HepG2 (cell line): ENCODE measurements around the gene PCBP4. TPM values are rescaled to one million over a fixed set of nuclear protein-coding genes. Genes with fewer than 3 reads are reported as not detected.
A peak's percentile ranks its signal among the peaks of the same experiment; 100 is the strongest.

Experiments
- ARNT2 ChIP-seq: sonication (generic); formaldehyde crosslinking; IDR thresholded peaks from 2 replicates; pipeline ENCODE4 v1.8.0; 2022; ENCODE audit warnings: mild to moderate bottlenecking, low read depth, missing genetic modification reagents, moderate library complexity
- ATF7 ChIP-seq, 2 experiments: fragments of 450-650 bp in 1 of 2; sonication (generic) in 1 of 2; formaldehyde crosslinking in 1 of 2; IDR thresholded peaks; 2 replicates each; pipeline versions ENCODE4 v1.4.0 to v1.6.1; 2016 to 2020; ENCODE audit warnings: antibody characterized with exemption in 1 of 2, mild to moderate bottlenecking in 1 of 2, missing genetic modification reagents in 1 of 2
- CEBPG ChIP-seq: IDR thresholded peaks from 2 replicates; pipeline ENCODE4 v1.6.1; 2016
- HIVEP1 ChIP-seq: sonication (generic); formaldehyde crosslinking; IDR thresholded peaks from 2 replicates; pipeline ENCODE4 v1.4.0; 2020; ENCODE audit warnings: mild to moderate bottlenecking, missing genetic modification reagents
- ISX ChIP-seq: sonication (generic); formaldehyde crosslinking; conservative IDR thresholded peaks from 2 replicates; pipeline ENCODE4 v1.5.0; 2020; ENCODE audit warnings: missing genetic modification reagents
- NAIF1 ChIP-seq: sonication (generic); formaldehyde crosslinking; IDR thresholded peaks from 2 replicates; pipeline ENCODE4 v1.5.0; 2020; ENCODE audit warnings: mild to moderate bottlenecking, missing genetic modification reagents, borderline replicate concordance
- RBM39 ChIP-seq: fragments of 200-400 bp; formaldehyde crosslinking; IDR thresholded peaks from one replicate; pipeline ENCODE4 v1.6.1; 2018; ENCODE audit warnings: antibody characterized with exemption, mild to moderate bottlenecking, low read depth, low read length; ENCODE audit not compliant: poor library complexity, severe bottlenecking
- SIN3A ChIP-seq: IDR thresholded peaks from 2 replicates; pipeline ENCODE4 v1.6.1; 2011; ENCODE audit warnings: low read depth, mild to moderate bottlenecking, control low read depth, low read length, borderline replicate concordance
- SP2 ChIP-seq: sonication (generic); formaldehyde crosslinking; IDR thresholded peaks from 2 replicates; pipeline ENCODE4 v1.5.1; 2020; ENCODE audit warnings: mild to moderate bottlenecking, missing genetic modification reagents
- YEATS4 ChIP-seq: sonication (generic); formaldehyde crosslinking; IDR thresholded peaks from 2 replicates; pipeline ENCODE4 v1.4.0; 2020; ENCODE audit warnings: missing genetic modification reagents, borderline replicate concordance
- ZFP90 ChIP-seq: sonication (generic); formaldehyde crosslinking; IDR thresholded peaks from 2 replicates; pipeline ENCODE4 v1.8.0; 2022; ENCODE audit warnings: missing genetic modification reagents, mild to moderate bottlenecking, inconsistent platforms, borderline replicate concordance
- ZKSCAN8 ChIP-seq: IDR thresholded peaks from 2 replicates; pipeline ENCODE4 v1.6.1; 2016; ENCODE audit warnings: borderline replicate concordance, missing genetic modification reagents, missing compliant biosample characterization
- ZNF235 ChIP-seq: sonication (generic); formaldehyde crosslinking; IDR thresholded peaks from 2 replicates; pipeline ENCODE4 v1.8.1; 2023; ENCODE audit warnings: mild to moderate bottlenecking, missing genetic modification reagents, borderline replicate concordance
- ZNF350 ChIP-seq: sonication (generic); formaldehyde crosslinking; IDR thresholded peaks from 2 replicates; pipeline ENCODE4 v1.4.0; 2020; ENCODE audit warnings: mild to moderate bottlenecking, low read depth, missing genetic modification reagents, borderline replicate concordance
- ZNF430 ChIP-seq: sonication (generic); formaldehyde crosslinking; IDR thresholded peaks from 2 replicates; pipeline ENCODE4 v1.9.0; 2021; ENCODE audit warnings: mild to moderate bottlenecking, missing genetic modification reagents
- ZNF558 ChIP-seq: sonication (generic); formaldehyde crosslinking; IDR thresholded peaks from 2 replicates; pipeline ENCODE4 v1.9.0; 2022; ENCODE audit warnings: mild to moderate bottlenecking, missing genetic modification reagents, borderline replicate concordance
- ZNF703 ChIP-seq: sonication (generic); formaldehyde crosslinking; IDR thresholded peaks from 2 replicates; pipeline ENCODE4 v1.5.1; 2020; ENCODE audit warnings: missing genetic modification reagents, mild to moderate bottlenecking, moderate library complexity, borderline replicate concordance
- ZSCAN20 ChIP-seq: sonication (generic); formaldehyde crosslinking; IDR thresholded peaks from 2 replicates; pipeline ENCODE4 v1.4.0; 2020; ENCODE audit warnings: missing genetic modification reagents, mild to moderate bottlenecking, borderline replicate concordance
- polyA plus RNA-seq, 8 experiments: library from polyadenylated mRNA; depleted of rRNA in 3 of 8; stranded (reverse) in 7 of 8; unstranded in 1 of 8; fragments of >200 nt; fragmentation: Illumina TruSeq in 4 of 8; extraction: Trizol in 4 of 8; gene quantifications; 2 replicates each; pipeline versions ENCODE4 v1.2.1 to v1.2.3, GENCODE V29; 2011 to 2016; ENCODE audit warnings: low read depth in 4 of 8, missing spikeins in 1 of 8, mixed read lengths in 1 of 8; ENCODE audit not compliant: insufficient read depth in 1 of 8
- total RNA-seq, 5 experiments: library from RNA; depleted of rRNA; stranded (reverse); fragments of >200 nt; fragmentation: Illumina TruSeq; extraction: Trizol; gene quantifications; 2 replicates each; pipeline ENCODE4 v1.2.3, GENCODE V29; 2016; ENCODE audit warnings: low read depth in 1 of 5
- TF ChIP-seq, protein P1 (sequence below): sonication (generic); formaldehyde crosslinking; IDR thresholded peaks from 2 replicates; pipeline ENCODE4 v1.5.0; 2020; ENCODE audit warnings: missing genetic modification reagents, mild to moderate bottlenecking, borderline replicate concordance
- TF ChIP-seq, protein P2 (sequence below): sonication (generic); formaldehyde crosslinking; IDR thresholded peaks from 2 replicates; pipeline ENCODE4 v1.9.0; 2022; ENCODE audit warnings: missing genetic modification reagents, mild to moderate bottlenecking, borderline replicate concordance
- TF ChIP-seq, protein P3 (sequence below): IDR thresholded peaks from 2 replicates; pipeline ENCODE4 v1.6.1; 2016; ENCODE audit warnings: low read depth, borderline replicate concordance
- TF ChIP-seq, protein P4 (sequence below): sonication (generic); formaldehyde crosslinking; IDR thresholded peaks from 2 replicates; pipeline ENCODE4 v1.5.0; 2020; ENCODE audit warnings: missing genetic modification reagents
- TF ChIP-seq, protein P5 (sequence below): IDR thresholded peaks from 2 replicates; pipeline ENCODE4 v1.6.1; 2016

The PCBP4 gene
- total and polyA plus RNA-seq, 2 of the 13 experiments (the other 11 are each of a cell fraction or from before 2014, with no cell fraction given) = 36.8 to 51.3 TPM

DNA sequence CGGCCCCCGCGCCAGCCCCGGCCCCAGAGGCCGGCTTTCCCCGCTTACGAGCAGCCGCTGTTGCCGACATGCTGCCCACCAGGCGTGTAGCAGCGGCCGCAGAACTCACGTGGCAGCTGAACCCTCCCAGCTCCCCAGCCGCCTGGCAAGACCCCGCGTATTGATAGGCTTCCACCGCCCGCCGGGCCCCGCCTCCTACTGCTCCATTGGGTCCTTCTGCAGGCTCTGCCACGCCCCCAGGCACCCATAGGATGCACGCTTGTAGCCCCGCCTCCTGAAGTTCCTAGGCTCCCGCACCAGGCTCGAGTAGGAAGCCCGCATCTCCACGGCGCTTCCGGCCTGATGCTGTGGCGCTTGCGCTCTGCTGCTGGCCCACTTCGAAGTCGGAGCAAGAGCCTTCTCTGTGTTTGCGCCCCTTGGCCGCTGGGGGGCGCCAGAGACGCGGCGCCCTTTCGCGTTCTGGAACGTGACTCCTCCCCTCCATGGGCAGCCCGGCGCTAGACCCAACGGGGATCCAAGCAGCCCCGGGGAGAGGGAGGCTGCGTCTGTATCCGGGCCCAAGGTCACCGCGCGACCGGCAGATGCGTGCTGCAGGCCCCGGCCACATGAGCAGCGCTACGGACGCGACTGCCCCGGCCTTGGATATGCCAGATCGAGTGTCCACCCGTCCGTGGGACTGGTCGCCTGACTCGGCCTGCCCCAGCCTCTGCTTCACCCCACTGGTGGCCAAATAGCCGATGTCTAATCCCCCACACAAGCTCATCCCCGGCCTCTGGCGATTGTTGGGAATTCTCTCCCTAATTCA is 25.3 kb downstream of the PCBP4 start, which contains the start of the genes PARP3 and RRP9 (continued):
- peak; percentile 95 for TF ChIP-seq ARNT2 (CRISPR knock-in tag)
- TF ChIP-seq RBM39 = peak; percentile 69
- peak; percentile 88 for TF ChIP-seq SP2
- TF ChIP-seq ATF7 (IDR thresholded peaks at IDR 0.05) = no peak
- 0 out of 2 replicates have a peak, but pooled peaks have one; percentile 34 for TF ChIP-seq ATF7 (CRISPR knock-in tag; IDR thresholded peaks at IDR 0.05)
- TF ChIP-seq ZNF235 (CRISPR knock-in tag) = peak; percentile 47; the same call in 1 of the 2 replicates
- TF ChIP-seq ISX (CRISPR knock-in tag) = no peak
- peak; percentile 72; the same call in 1 of the 2 replicates for TF ChIP-seq ZNF558 (CRISPR knock-in tag)
- TF ChIP-seq NAIF1 (CRISPR knock-in tag) = peak; percentile 61; the same call in 1 of the 2 replicates
- TF ChIP-seq ZNF430 (CRISPR knock-in tag) = peak; percentile 84; the same call in 1 of the 2 replicates
- TF ChIP-seq ZKSCAN8 (CRISPR knock-in tag) = peak; percentile 72; the same call in 1 of the 2 replicates
- TF ChIP-seq, protein P1, sequence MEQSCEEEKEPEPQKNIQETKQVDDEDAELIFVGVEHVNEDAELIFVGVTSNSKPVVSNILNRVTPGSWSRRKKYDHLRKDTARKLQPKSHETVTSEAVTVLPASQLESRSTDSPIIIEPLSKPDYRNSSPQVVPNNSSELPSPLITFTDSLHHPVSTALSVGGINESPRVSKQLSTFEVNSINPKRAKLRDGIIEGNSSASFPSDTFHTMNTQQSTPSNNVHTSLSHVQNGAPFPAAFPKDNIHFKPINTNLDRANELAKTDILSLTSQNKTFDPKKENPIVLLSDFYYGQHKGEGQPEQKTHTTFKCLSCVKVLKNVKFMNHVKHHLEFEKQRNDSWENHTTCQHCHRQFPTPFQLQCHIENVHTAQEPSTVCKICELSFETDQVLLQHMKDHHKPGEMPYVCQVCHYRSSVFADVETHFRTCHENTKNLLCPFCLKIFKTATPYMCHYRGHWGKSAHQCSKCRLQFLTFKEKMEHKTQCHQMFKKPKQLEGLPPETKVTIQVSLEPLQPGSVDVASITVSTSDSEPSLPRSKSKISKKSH = no peak; the same call in 1 of the 2 replicates
- TF ChIP-seq ZNF350 (CRISPR knock-in tag) = peak; percentile 96
- TF ChIP-seq, protein P2, sequence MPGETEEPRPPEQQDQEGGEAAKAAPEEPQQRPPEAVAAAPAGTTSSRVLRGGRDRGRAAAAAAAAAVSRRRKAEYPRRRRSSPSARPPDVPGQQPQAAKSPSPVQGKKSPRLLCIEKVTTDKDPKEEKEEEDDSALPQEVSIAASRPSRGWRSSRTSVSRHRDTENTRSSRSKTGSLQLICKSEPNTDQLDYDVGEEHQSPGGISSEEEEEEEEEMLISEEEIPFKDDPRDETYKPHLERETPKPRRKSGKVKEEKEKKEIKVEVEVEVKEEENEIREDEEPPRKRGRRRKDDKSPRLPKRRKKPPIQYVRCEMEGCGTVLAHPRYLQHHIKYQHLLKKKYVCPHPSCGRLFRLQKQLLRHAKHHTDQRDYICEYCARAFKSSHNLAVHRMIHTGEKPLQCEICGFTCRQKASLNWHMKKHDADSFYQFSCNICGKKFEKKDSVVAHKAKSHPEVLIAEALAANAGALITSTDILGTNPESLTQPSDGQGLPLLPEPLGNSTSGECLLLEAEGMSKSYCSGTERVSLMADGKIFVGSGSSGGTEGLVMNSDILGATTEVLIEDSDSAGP = peak; percentile 93
- TF ChIP-seq HIVEP1 (CRISPR knock-in tag) = peak; percentile 87
- TF ChIP-seq CEBPG (CRISPR knock-in tag) = peak; percentile 25
- TF ChIP-seq, protein P3, sequence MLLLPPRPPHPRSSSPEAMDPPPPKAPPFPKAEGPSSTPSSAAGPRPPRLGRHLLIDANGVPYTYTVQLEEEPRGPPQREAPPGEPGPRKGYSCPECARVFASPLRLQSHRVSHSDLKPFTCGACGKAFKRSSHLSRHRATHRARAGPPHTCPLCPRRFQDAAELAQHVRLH (CRISPR knock-in tag) = peak; percentile 91; the same call in 1 of the 2 replicates
- TF ChIP-seq, protein P4, sequence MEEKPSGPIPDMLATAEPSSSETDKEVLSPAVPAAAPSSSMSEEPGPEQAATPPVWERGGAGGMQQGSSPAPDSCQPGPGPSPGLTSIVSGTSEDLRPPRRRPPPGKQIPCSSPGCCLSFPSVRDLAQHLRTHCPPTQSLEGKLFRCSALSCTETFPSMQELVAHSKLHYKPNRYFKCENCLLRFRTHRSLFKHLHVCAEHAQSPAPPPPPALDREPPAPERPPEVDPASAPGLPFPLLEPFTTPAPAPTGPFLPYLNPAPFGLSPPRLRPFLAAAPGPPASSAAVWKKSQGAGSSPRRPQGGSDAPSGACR (CRISPR knock-in tag) = 0 out of 2 replicates have a peak, but pooled peaks have one; percentile 22
- TF ChIP-seq ZNF703 (CRISPR knock-in tag) = no peak; the same call in 1 of the 2 replicates
- no peak for TF ChIP-seq ZSCAN20
- TF ChIP-seq, protein P5, sequence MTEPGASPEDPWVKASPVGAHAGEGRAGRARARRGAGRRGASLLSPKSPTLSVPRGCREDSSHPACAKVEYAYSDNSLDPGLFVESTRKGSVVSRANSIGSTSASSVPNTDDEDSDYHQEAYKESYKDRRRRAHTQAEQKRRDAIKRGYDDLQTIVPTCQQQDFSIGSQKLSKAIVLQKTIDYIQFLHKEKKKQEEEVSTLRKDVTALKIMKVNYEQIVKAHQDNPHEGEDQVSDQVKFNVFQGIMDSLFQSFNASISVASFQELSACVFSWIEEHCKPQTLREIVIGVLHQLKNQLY (CRISPR knock-in tag) = peak; percentile 52
- TF ChIP-seq SIN3A = peak; percentile 97
- TF ChIP-seq YEATS4 = peak; percentile 91
- peak; percentile 55; the same call in 1 of the 2 replicates for TF ChIP-seq ZFP90
